NCI-H2107 treated with DMSO at 0.1 percent for 48 hours (cell line): ENCODE measurements around the gene TP53I11.

ENCODE experiments used
- DNase-seq: peaks from one replicate; lab custom pipeline; 2025; ENCODE audit not compliant: unreplicated experiment; lab: John Stamatoyannopoulos, UW

TP53I11 gene

DNA sequence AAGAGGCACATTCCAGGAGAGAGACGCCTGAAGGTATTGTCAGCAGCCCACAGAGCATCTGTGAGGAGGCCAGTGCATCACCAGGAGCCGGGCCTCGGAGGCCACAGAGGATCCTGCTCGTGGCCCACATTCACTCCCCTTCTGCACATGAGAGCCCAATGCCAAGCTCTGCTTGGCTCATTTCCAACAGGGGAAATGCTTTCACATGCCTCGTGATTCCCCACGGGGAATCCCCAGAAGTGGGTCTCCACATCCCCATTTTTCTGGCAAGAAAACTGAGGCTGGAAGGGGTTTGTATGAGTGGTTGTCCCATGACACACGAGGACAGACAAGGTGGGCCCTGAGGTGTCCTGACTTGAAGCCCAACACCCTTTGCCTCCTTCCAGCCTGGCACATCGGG, 34.4 kb downstream of the TP53I11 start:
- no peak for DNase-seq

DNA sequence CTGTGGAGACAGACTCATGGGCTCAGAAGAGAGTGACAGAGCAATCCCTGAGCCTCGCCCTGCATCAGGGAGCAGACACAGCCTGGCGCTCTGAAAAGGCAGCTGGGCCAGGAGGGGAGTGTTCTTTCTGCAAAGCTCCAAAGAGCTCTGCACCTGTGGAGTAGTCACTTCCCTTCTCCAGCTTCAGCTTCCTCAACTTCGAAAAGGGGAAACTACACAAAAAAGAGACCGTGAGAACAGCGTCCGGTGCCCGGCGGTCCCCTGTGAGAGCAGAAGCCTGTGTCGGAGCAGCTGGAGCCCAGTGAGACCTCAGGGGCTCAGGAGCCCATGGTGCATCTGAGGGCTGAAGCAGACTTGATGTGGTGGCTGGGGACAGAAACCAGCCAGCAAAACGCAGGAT, 35.1 kb downstream of the TP53I11 start:
- no peak for DNase-seq

DNA sequence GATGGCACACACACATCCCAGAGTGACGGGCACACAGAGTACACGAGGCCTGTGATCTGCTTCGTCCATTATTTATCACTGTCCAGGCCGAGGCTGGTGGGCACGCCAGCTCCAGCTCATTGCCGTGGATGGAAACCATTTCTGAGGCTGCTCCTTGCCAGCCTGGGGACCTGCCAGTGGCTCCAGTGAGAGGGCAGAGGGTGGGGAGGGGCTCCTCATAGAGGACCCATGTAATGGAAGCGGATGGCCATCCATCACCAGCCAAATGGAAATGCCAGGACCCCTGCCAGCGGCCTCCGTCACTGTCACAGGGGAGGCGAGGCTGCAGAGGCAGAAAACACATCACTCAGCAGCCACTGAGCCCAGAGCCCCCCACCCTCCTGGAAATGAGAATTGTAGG, 35.7 kb downstream of the TP53I11 start:
- no peak for DNase-seq

DNA sequence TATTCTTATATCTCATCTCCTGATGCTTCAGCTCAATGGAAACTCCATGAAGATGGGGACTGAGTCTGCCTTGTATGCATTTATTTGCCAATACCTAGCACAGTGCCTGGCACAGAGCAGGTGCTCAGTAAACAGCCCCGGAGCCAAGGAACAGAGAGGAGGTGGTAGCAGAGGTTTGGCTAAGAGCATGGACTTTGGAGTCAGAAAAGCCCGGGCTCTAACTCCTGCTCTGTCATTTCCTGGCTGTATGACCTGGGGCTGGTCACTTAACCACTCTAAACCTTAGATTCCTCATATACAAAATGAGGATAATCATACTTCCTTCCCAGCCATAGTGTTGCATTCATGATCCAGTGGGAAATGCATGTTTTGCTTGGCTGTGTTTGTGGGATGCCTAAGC, 36.6 kb downstream of the TP53I11 start:
- DNase-seq, result no peak

DNA sequence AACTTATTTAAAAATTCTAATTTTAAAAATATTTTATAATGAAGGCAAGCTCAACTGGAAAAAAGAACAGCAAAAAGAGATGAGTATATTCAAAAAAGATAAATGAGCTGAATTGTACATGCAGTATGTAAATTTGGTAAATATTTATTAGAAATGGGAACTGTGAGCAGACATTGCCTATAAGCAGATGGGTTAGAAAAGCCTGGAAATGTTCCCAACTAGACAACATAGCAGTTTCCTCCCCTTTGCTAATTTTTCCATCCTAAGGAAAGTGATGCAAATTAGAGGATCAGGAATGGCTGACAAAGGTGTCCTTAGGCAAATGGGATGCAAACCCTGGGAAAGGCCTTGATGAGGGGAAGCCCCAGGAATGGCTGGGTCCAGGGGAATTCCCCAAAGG, 37.2 kb downstream of the TP53I11 start:
- DNase-seq, result no peak

DNA sequence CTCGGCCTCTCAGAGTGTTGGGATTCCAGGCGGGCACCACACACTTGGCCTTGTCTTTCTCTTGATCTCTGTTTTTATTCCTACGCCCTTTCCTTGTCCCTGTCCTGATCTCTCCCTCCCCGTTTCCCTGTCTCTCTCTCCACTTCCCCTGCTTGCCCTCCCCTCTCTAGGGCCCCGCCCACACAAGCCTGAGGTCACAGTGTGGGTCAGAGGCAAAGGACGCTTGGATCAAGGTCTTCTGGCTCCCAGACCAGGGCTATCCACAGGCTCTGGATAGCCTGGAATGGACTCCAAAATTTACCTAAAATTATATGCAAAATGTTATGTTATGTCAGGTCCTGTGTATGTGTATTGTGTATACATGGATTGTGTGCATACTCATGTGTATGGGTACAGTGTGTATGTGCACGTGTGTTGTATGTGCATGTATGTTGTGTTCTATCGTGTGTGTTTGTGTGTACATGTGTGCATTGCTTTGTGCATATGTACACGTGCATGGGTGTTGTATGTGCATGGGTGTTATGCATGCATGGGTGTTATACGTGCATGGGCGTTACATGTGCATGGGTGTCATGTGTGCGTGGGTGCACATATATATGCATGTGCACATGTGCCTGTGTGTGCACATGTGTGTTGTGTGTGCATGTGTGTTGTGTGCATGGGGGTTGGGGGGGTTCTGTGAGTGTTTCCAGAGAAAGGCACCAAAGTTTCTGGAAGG, 38.3 kb downstream of the TP53I11 start:
- no peak for DNase-seq

DNA sequence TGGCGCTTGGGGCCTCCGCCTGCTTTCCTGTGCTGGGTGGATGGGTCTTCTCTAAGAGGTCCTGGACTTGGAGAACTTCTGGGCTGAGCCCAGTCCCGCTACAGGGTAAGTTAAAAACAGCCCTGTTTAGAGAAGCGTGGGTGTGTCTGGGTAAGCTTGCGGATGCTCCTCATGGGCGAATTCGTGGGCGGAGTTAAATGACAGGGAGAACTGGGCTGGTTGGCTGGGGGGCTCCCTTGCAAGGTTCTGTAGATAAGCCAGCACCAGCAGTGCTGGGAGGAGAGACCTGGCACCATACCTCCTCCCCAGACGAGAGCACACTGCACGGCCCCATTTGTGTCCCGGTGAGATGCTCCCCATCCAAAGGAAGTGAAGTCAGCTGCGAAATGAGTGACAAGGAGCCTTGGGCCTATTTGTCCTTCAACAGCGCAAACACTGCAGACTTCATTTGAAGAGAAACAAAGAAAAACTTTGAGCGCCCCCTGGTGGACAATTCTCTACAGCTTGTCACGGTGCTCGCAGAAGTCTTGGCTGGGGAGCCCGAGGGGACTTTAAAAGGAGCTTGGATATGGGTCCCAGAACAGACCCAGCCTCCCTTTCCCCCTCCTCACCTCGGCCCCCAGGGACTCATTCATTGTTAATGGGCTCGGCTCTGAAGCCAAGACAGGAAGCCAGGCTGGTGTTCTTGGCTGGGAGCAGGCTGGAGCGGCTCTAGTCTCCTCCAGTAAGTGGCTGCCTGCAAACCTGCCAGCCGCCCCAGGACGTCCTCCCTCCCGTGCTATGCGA, 39.5 kb downstream of the TP53I11 start:
- peak; percentile 44 for DNase-seq

DNA sequence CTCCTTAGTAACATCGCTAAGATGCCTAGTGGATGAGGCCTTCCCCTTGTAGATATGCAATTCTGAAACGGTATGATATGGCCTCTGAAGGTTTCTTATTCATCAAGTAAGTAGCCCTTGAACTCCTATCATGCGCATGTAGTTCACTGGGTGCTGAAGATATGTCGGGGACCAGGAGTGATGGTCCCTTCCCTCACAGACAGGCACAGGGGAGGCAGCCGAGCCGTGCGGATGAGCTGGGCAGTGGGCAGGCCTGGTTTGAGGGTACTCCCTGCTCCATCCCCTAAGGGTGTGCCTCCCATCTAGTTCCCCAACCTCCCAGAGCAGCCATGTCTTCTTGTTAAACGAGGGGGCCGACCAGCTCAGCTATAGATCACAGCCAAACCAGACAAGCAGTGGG, 40.1 kb downstream of the TP53I11 start:
- no peak for DNase-seq

DNA sequence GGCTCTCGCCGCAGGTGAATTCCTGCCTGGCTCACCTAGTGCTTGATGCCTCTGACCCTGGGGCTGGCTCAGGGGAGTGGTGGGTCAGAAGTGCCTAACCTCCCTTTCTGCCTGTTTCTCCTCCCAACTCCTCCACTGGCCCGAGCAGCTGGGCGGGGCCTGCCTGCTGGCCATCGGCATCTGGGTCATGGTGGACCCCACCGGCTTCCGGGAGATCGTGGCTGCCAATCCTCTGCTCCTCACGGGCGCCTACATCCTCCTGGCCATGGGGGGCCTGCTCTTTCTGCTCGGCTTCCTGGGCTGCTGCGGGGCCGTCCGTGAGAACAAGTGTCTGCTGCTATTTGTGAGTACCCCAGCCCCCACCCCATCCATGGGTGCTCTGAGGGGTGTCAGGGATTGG, 41.1 kb downstream of the TP53I11 start:
- no peak for DNase-seq

DNA sequence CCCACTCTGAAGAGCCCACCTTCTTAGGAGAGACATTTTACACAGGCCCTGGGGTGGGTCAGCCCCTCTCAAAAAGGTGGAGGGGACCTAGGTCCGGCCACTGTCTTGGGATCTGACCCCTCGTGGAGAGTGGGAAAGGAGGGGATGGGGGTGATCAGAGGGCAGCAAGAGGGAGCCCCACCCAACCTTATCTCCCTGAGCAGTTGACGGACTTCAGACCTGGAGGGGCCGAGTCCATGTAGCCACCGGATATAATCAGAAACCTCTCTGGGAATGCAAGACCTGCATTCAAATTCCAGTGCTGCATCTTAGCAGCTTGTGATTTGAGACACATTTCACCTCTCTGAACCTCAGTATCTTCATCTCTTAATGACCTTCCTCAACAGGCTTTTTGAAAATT, 44.0 kb downstream of the TP53I11 start:
- no peak for DNase-seq

DNA sequence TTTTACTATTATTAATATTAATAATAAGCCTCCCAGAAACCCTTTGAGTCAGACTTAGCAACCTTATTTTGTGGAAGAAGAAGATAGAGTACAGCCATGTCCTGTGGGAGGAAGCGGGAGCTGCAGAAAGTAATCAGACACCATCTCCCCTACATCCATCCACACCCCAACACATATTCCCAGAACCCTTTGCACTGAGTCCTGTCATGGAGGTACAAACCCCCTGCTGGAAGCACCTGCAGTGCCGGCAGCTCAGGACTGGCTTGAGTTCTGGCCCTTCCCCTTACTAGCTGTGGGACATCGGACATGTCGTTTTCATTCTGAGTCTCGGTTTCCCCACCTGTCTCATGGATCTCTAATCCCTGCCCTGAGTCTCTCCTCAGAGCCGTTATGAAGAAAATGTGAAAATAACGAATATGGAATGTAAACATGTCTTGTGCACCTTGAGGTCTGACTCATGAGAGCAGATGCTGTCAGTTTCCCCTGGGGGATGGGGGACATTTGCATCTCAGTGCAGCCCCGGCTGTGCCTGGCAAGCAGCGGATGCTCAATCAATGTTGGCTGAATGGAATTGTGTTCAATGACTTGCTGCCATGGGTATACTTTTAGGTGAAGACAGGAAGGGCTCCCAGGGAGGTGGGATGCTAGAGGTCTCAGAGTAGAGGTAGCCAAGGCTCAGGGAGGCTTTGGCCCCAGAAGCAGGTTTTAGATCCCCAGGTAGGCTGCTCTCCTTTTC, 45.4 kb downstream of the TP53I11 start:
- DNase-seq, result no peak

DNA sequence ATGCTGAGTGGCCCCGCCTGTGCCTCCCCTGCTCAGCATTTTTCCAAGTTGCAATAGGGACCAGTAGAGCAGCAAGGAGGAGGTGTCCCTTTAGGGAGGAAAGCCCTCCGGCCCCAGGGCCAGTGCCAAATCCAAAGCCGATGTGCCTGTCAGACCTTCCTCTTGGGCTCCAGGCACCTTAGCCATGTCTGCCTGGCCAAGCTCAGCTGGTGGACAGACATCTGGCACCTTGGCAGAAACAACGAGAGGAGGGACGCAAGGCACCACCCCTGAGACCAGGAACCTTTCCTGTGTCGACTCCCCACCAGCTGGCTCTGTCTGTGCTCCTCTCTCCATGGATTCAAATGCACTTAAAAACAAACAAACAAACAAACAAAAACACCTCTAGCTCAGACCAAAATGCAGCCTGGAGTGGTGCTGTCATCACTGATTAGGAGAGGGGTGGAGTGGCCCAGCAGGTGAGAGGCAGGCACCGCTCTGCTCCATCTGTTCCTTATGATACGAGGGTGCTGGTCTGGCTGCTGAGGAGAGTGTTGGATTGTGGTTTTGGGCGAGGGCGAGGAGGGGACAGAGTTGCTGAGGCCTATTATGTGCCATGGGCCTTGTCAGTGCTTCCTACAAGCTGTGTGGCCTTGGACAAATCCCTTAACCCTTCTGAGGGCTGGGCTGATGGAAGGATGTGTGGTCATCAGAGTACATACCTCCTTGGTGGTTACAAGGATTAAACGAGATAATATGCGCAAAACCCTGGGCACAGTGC, 46.2 kb downstream of the TP53I11 start:
- DNase-seq, result peak; percentile 4

DNA sequence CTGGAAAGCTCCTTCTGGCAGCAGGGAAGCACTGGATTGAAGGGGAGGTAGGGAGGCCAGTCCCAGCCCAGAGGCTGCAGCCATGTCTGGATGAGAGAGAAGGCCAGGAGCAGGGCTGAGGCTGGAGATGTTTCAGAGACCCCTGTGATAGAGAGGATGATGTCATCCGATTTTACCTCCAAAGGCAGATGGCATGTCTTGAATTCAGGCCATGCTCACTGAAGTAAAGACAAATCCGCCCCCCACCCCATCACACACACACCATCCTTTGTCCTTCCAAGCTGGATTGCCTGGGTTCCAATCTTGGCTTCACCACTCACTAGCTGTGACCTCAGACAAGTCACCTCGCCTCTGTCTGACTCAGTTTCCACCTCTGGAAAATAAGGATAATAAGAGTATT, 47.2 kb downstream of the TP53I11 start:
- no peak for DNase-seq

DNA sequence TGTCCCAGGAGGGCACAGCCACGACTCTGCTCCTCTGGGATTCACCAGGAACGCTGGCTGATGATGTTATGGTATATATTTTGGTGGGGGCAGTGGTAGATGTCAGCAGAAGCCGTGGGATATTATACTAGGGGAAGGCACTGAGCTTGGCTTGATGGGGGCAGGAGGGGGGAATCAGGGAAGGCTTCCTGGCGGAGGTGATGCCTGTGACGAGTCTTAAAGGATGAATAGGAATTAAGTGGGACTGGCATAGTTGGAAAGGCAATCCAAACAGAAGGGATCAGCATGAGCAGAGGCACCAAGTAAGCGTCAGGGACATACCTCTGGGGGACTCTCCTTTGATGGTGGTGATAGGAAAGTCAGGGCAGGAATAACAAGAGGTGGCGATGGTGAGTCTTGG, 47.6 kb downstream of the TP53I11 start:
- DNase-seq, result no peak

DNA sequence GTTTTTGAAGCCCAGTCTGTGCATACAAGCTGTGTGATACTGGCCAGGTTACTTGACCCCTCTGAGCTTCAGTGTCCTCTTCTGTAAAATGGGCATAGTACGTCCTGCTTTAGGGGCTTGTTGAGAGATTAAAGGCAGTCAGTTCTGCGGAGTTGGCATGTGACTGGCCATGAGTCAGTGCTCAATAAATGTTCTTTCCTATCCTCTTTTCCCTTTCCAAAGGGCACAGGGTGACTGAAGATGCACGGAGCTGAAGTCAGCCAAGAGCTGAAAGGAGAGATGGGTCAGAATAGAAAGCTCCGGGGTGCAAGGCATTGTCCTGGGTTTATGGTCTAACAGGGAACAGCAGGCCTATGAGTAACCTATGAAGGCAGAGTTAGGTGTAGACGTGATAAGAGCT, 48.9 kb downstream of the TP53I11 start:
- no peak for DNase-seq

DNA sequence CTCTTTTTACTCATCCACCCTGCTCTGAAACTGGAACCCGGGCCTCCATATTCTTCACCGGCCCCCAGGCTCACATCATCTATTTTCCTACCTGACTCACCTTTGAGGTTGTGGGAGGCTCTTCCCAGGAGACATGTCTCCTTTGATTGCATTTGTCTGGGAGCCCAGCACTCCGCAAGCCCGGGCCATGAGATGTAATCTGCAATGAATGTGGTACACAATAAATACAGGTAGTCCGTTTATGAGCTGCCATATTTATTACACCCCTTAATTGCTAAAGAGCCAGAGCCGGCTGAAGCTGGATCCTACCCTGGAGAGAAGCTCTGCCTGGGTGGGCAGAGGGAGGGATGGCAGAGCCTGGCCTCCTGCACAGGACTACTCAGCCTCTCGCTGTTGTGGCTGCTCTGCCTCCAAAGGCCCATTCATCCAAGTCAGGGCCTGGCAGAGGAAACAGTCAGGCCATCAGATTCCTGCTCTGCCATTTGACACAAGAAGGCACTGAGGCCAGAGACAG, 49.5 kb downstream of the TP53I11 start:
- no peak for DNase-seq

DNA sequence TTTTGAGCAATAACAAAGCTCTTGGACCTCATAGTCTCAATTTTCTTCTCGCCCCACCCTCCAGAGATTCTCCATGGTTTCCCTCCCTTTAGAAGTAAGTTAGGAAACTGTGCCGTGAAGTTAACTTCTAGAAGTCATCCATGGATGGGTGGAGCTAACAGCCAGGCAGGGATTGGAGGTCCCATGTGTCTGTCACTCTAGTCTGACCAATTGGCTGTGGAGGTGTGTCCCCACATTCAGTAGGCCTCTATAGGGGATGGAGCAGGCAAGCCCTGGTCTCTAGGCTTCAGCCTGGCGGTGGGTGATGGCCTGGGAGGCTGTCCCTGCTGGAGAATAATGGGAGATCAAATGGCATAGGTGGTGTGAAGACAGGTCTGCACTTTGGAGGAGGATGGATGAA, 50.7 kb downstream of the TP53I11 start:
- no peak for DNase-seq

DNA sequence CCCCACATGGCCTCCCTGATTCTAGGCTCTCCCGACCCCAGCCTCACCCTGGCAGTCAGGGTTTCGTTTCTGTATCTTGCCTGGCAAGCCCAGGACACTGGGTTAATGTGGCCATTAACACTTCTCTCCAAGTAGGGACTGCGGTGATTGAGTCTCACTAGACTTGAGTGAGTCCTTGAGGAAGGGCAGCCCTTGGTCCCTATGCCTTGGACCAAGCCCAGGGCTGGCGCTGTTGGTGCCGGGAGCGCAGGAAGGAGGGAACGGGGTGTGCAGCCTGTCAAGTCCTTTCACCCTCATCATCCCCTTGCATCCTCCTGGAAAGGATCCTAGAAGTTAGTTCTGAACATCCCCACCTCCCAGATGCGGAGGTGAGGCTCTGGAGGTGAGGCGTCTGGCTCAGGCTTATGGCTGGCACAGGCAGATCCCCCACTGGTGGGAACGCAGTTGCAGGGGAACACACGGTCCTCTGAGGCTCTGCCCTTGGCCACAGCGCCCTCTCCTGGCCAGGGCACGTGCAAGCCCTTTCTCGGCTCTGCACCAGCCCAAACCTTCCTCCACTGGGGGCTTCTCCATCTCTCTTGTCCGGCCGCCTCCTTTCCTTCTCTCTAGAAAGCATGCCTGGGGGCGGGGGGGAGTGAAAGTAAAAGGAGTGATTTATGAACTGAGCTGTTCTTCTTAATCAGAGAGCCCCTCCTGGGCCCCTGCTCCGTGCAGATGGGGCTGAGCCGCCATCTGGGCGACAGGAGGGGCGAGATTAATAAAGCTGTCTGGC, 56.7 kb downstream of the TP53I11 start:
- peak; percentile 6 for DNase-seq

DNA sequence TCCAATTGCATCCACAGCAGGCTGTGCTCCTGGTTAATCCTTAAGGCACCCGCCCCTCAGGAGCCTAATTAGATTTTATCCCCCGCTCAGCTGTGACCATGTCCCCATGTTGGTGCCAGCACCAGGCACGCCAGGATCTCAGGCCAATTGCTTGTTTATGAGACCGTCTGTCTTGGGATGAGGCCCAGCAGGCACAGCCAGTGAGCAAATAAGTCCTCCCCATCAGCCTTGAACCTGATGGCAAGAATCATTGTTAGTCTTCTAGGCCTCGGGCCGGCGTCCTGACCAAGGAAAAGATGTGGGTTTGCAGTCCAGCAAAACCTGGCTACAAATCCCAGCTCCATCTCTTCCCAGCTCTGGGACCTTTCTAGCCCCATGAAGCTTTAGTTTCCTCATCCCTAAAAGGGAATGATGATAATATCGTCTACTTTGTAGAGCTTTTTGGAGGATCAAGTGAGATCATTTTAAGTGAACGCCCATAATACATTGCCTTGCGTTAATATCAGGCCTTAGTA, 57.3 kb downstream of the TP53I11 start:
- DNase-seq, result no peak

DNA sequence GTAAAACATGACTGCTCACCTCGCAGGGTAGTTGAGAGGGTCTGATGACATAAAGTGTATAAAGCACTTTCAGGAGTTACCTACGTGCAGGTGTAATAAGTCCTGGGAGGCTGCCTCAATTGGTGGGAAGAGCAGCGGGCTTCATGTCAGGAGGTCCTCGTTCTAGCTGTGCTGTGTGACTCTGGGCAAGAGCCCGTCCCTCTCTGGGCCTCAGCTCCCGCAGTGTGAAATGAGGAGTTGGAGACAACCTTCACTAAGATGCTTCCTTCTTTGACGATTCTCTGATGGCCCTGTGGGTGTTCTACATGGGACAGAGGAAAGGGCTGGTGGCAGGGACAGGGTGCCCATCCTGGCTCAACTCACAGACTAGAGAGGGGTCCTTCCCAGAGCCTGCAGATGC, 57.8 kb downstream of the TP53I11 start:
- DNase-seq, result no peak
